Measurements from ENCODE around the gene GPAM. TPM values are rescaled to one million over a fixed set of nuclear protein-coding genes. Genes with fewer than 3 reads are reported as not detected.
A peak's percentile ranks its signal among the peaks of the same experiment; 100 is the strongest.
"Not testable (repeated sequence)": the region's sequence is repeated elsewhere in the genome, so short reads cannot be mapped to it uniquely, and the experiment has no call there.

The GPAM gene
- polyA plus RNA-seq, 3 donors: 18.2 to 18.9 (median 18.2) TPM

DNA sequence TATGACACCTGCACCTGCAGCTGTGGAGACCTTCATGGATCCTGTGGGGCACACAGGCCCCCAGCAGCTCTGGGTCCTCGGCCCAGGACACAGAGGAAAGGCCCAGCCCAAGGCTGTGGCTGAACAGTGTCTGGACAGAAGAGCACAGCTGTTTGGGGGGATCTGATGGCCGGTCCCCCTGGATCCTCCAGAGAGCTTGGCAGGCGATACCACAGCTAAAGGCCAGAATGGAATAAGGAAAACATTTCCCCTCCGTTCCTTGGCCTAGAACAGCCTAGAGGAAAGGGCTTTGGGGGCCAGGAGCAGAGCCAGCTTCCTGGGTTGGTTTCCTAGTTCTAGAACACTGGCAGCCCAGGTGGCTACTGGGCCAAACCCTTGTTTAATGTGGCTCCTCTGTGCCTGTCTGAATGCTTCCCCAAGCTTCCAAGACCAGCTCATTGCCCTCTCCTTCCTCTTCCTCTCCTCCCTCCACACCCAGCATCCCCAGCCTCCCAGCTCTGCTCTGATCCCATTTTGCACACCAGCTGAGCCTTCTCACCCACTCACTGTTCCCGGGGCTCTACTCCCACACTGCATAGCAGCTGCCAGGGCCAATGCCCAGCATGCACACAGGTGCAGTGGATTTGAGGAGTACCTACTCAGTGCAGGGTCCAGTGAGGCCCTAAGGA is 46.9 kb downstream of the GPAM start:
- DNase-seq (ENCODE audit: low read depth in 3 of 3, low spot score in 2 of 3): no peak

DNA sequence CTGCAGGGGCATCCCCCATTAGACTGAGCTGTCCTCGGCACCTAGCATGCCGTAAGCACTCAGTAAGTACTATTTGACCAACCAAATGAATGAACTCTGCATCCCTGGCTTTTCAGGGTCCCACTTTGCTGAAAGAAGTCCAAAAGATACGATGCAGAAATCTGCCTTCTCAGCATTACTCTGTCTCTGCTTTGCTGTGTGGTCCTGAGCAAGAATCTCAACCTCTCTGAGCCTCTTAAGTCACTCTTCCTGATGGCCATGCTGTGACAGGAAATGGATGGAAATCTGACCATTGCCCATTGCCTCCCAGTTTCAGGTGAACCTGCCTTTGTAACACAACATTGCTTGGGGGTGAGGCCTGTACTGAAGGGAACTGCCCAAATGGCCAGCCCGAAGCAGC is 48.0 kb downstream of the GPAM start:
- DNase-seq (ENCODE audit: low read depth in 3 of 3, low spot score in 2 of 3): no peak

DNA sequence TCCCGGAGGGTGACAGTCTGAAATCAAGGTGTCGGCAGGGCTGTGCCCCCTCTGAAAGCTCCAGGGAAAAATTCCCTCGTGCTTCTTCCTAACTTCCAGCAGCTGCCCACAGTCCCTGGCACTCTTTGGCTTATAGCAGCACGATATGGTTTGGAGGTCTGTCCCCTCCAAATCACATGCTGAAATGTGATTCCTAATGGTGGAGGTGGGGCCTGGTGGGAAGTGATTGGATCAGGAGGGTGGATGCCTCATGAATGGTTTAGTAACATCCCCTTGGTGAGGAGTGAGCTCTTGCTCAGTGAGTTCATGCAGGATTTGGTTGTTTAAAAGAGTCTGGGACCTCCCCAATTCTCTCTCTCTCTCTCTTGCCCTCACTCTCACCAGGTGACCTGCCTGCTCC is 51.1 kb downstream of the GPAM start:
- DNase-seq (ENCODE audit: low read depth in 3 of 3, low spot score in 2 of 3): no peak

DNA sequence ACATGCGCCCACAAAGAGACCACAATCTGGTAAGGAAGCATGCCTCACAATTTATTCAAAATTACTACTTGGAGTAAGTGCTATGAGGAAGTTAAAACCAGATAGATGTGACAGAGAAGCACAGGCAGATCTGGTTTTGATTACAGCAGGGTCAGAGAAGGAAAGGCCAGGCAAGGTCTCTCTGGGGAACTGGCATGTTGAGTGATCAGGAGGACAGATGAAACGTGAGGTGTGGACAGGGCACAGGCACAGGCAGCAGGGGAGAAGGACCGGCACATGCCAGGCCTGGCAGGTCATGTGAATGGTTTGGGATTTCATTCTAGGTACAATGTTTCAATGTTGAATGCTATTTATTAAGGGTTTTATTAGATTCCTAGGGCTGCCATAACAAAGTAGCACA is 51.6 kb downstream of the GPAM start:
- no peak for DNase-seq (ENCODE audit: low read depth in 3 of 3, low spot score in 2 of 3)

DNA sequence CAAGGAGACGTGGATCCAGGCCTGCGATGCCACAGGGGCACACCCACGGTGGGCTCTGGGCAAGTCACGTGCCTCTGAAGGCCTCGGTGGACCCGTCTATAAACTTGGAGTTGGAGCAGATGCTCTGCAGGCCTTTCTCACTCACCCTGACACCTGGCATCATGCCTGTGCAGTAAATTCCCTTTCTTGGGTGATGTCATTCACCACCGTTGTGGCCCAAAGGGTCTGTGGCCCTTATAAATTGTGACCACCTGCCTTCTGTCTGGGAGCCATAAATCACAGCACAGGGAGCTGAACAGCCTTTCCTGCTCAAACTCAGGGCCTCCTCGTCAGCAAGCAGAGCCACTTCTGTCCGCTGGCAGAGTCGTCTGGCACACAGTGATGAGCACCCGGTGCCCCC is 52.2 kb downstream of the GPAM start:
- DNase-seq (ENCODE audit: low read depth in 3 of 3, low spot score in 2 of 3): peak in 2 of 3 donors; percentile 31 to 33

DNA sequence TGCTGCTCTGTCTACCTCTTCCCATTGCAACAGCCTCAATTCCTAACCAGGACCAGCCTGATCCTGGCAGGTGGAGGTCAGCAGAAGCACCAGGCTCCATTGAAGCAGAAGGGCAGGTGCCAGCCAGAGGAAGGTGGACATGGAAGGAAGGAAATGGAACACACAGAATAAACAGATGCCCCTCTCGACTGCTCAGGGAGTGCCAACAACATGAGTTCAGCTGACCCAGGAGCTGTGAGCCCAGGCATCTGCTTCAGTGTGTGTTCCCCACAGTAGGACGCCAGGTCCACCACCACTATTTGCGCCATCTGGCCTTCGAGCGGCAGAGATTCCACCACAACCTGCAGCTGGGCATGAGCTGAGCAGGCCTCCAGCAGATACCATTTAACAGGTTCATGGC is 56.7 kb downstream of the GPAM start:
- DNase-seq (ENCODE audit: low read depth in 3 of 3, low spot score in 2 of 3): no peak

DNA sequence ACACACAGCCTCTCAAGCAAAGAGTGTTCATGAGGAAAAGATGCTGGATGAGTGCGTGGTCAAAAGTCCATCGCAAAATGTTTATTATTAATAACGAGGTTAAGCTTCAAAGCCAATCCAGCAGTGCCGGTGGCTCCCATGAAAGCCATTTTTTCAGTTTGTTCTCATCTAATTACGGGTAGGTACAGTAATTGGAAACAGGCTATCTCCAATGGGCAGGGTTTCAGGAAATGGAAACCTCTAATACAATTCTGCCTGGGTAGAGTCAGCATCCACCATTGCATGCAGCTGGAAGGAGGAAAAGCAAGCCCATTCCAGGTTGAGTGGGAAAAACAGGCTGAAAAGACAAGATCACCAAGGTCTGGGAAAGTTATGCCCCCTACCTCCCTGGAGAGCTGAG is 57.4 kb downstream of the GPAM start:
- no peak for DNase-seq (ENCODE audit: low read depth in 3 of 3, low spot score in 2 of 3)

DNA sequence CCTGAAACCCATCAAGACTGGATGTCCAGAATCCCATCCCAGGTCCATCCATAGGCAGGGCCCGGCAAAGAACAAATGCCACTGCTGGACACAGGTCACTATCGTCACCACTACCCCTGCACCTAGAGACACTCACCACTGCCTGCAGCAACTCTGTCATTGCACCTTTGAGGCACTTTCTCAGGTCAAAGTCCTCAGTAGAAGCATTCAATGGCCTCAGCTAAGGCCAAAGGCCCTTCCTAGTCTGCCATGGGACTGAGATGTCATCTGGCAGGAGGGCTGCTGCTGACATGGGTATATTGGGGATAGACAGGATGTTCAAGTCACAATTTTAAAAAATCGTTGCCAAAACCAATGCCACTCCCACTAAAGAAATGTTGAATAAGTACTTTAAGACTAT is 58.7 kb downstream of the GPAM start:
- no peak for DNase-seq (ENCODE audit: low read depth in 3 of 3, low spot score in 2 of 3)

DNA sequence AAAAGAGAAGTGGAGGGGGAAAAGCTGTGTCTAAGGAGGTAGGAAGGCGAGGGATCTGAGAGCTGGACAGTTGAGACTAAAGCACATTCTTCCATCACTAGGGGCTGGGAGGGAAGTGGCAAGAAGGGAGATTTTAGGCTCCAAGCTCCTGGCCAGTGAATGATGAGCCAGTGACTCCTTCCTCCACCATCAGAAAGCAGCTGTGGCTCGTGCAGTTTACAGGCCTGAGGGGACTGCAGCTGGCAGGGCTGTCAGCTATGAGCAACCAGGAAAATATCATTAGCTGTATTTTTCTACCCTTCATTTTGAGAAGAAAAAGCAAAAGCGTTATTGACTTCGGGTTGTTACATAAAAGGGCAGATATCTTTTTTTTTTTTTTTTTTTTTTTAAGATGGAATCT is 60.7 kb downstream of the GPAM start:
- DNase-seq (ENCODE audit: low read depth in 3 of 3, low spot score in 2 of 3): no peak

DNA sequence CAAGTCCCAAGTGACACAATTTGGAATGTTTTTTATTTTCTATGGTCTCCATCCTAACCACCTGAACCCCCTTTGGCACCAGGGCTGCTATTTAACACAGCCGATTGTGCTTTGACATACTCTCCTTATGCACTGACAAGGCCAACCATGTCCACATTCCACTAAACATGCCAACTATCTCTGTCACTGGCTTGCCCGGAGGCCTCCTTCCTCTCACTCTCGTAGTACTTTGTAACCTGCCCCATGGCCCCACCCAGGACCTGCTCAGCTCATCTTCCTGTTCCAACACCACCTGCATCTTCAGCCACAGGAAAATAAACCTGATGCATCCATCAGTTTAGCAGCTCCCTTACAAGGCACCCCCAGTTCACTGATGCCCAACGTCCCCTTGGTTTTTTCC is 63.1 kb downstream of the GPAM start:
- no peak for DNase-seq (ENCODE audit: low read depth in 3 of 3, low spot score in 2 of 3)

DNA sequence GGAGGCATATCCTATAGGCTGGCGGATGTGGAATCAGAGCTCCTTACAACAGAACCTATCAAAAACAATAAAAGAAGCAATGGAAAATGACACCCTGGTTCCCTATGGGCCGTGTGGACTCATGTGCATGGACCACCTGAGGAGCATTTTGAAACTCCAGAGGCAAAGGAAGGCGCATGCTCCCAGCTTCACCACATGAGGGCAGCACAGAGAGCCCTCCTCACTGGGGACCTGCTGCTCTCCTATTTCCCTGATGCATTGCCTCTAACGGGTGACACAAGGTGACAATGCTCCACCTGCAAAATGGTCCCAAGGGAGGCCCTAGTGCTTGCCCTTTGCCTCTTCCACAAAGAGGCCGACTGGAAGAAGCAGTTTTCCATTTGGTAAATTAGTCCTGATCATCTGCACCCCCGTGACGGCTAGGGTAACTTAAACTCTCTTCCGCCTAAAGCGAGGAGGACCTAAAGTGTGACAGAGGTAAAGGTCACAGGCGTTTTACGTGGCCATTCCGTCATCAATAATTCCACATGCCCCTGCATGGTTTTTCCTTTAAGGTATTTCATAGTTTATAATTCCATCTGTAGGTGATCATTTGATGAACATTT is 67.7 kb downstream of the GPAM start:
- no peak for DNase-seq (ENCODE audit: low read depth in 3 of 3, low spot score in 2 of 3)

DNA sequence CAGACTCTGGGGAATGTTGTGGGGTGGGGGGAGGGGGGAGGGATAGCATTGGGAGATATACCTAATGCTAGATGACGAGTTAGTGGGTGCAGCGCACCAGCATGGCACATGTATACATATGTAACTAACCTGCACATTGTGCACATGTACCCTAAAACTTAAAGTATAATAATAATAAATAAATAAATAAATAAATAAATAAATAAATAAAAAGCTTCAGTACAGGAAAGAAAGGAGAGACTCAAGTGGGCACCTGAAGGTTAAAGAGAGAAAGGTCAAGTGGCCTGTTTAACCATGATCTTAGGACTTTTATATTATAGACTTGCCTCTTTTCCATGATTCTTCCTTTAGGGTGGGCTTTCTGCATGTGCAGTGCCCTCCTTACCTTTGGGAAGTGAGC is 73.8 kb downstream of the GPAM start:
- not testable (repeated sequence) for DNase-seq (ENCODE audit: low read depth in 3 of 3, low spot score in 2 of 3)

Other genes with a start within 250 kb of the GPAM start
- not detected for gene TECTB, start 99.6 kb upstream of the GPAM start, polyA plus RNA-seq (ENCODE audit: insufficient read length in 3 of 3)
- gene ACSL5, start 190.4 kb upstream of the GPAM start, polyA plus RNA-seq (ENCODE audit: insufficient read length in 3 of 3): 1 to 10 TPM; 3.7 to 5.1 (median 5.1) TPM